GM13976 (cell line): ENCODE measurements around the gene UTP18.

Source experiments
- DNase-seq: peaks from one replicate; pipeline ENCODE4 v3.0.0; 2012; ENCODE audit warnings: low spot score
- CTCF ChIP-seq: IDR thresholded peaks from 2 replicates; pipeline ENCODE4 v1.5.1; 2012; ENCODE audit warnings: borderline replicate concordance, mild to moderate bottlenecking; ENCODE audit not compliant: insufficient read depth; ENCODE audit errors: extremely low read depth, missing control alignments, control extremely low read depth
- in situ Hi-C: fragments of 300-500 bp; cut with MboI; formaldehyde crosslinking; loops from one replicate; pipeline ENCODE4 v1.12.0; 2022; ENCODE audit warnings: low sequenced_read_pairs, mixed read lengths, inconsistent platforms; ENCODE audit not compliant: unreplicated experiment

Gene UTP18

GRCh38 chr17:51229889-51230288 is 30.5 kb upstream of the UTP18 start:
- in situ Hi-C loops, result no loop called here
- no peak for TF ChIP-seq CTCF
- DNase-seq, result no peak

- TF ChIP-seq CTCF, result no peak
- DNase-seq, result peak; percentile 9
- in situ Hi-C loops, result no loop called here
Observed at GRCh38 chr17:51230306-51230705, 30.0 kb upstream of the UTP18 start.

GRCh38 chr17:51231999-51232398 is 28.3 kb upstream of the UTP18 start:
- no peak for DNase-seq
- no peak for TF ChIP-seq CTCF
- in situ Hi-C loops, result no loop called here

- in situ Hi-C loops, result no loop called here
- TF ChIP-seq CTCF, result no peak
- DNase-seq, result no peak
Observed at GRCh38 chr17:51234162-51234561, 26.2 kb upstream of the UTP18 start.

- TF ChIP-seq CTCF, result no peak
- in situ Hi-C loops, result no loop called here
- peak; percentile 50 for DNase-seq
Observed at GRCh38 chr17:51238255-51238887, 22.0 kb upstream of the UTP18 start.

- DNase-seq, result no peak
- no peak for TF ChIP-seq CTCF
- in situ Hi-C loops, result no loop called here
Observed at GRCh38 chr17:51240275-51240674, 20.1 kb upstream of the UTP18 start.

GRCh38 chr17:51244041-51244440 is 16.3 kb upstream of the UTP18 start:
- TF ChIP-seq CTCF, result no peak
- no peak for DNase-seq
- in situ Hi-C loops, result no loop called here
